IPS-15b (cell line): Measurements from ENCODE around the gene PGM2L1.

Source experiments
- H3K27me3 ChIP-seq: one replicate; pipeline ENCODE4 v1.6.1; 2013; ENCODE audit warnings: low read length; ENCODE audit not compliant: control insufficient read depth, insufficient read depth
- H3K36me3 ChIP-seq: one replicate; pipeline ENCODE4 v1.6.1; 2013; ENCODE audit warnings: low read length; ENCODE audit not compliant: control insufficient read depth, insufficient read depth
- H3K4me1 ChIP-seq: one replicate; pipeline ENCODE4 v1.6.1; 2013; ENCODE audit warnings: mild to moderate bottlenecking, low read length; ENCODE audit not compliant: control insufficient read depth, insufficient read depth
- H3K4me3 ChIP-seq: one replicate; pipeline ENCODE4 v1.5.1; 2013; ENCODE audit warnings: low read depth, low read length
- H3K9ac ChIP-seq: one replicate; pipeline ENCODE4 v1.6.1; 2013; ENCODE audit warnings: low read depth, mild to moderate bottlenecking, low read length
- H3K9me3 ChIP-seq: one replicate; pipeline ENCODE4 v1.6.1; 2013; ENCODE audit warnings: mild to moderate bottlenecking, low read length; ENCODE audit not compliant: control insufficient read depth, insufficient read depth

PGM2L1 gene

DNA sequence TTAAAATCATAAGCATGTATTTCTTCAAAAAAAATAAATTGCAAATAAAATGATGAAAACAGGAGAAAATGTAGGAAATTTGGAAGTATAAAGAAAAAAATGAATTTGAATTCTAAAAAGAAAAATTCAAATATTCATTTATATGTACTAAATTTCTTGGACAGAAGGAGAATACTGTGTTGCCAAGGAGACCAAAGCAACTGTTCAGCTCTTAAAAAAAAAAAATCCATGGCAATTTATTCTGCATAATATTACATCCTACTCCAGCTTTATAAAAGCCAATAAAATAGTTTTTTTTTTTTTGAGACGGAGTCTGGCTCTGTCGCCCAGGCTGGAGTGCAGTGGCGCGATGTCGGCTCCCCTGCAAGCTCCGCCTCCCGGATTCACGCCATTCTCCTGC, 6.0 kb downstream of the PGM2L1 start:
- Histone ChIP-seq H3K4me1 (peaks cover 4% of the 10 kb centered on the region), H3K9me3 (no peaks in the 10 kb centered on the region), H3K27me3 (no peaks in the 10 kb centered on the region), H3K9ac (no peak overlapping the region), H3K36me3 (no peaks in the 10 kb centered on the region), H3K4me3 (no peak overlapping the region)

DNA sequence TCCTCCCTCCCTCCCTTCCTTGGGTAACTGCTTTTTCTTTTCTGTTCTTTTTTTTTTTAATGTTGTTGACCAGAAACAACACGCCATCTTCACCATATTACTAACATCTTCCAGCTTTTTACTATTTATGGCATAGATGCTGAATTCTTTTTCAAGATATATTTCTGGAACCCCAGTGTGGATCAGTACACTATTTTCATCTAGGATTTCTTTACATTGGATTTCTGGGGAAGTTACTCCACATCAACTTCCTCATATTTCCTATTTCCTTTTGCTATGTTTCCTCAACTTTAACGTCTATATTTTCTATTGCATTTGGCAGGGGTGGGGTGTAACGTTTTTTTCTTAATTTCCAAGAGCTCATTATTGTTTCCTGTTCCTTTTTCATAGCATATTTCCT, 7.0 kb downstream of the PGM2L1 start:
- Histone ChIP-seq H3K36me3 (no peaks in the 10 kb centered on the region), H3K27me3 (no peaks in the 10 kb centered on the region), H3K4me1 (peaks cover 6% of the 10 kb centered on the region), H3K9me3 (no peaks in the 10 kb centered on the region), H3K9ac (no peak overlapping the region), H3K4me3 (no peak overlapping the region)

DNA sequence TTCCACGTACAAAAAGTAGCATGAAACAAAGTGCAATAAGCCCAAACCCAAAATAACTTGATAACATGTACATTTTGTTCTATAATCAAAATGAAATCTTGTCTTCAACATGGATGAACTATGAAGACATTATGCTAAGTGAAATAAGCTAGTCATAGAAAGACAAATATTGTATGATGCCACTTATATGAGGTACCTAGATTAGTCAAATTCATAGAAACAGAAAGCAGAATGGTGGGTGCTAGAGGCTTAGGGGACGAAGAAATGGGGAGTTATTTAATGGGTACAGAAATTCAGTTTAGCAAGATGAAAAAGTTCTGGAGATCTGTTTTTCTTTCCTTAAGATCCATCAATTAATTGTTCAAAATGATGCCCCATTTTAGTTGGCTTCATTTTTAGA, 7.5 kb downstream of the PGM2L1 start:
- Histone ChIP-seq H3K27me3 (no peaks in the 10 kb centered on the region), H3K36me3 (no peaks in the 10 kb centered on the region), H3K9me3 (no peaks in the 10 kb centered on the region), H3K4me1 (peaks cover 6% of the 10 kb centered on the region), H3K9ac (no peak overlapping the region), H3K4me3 (no peak overlapping the region)

DNA sequence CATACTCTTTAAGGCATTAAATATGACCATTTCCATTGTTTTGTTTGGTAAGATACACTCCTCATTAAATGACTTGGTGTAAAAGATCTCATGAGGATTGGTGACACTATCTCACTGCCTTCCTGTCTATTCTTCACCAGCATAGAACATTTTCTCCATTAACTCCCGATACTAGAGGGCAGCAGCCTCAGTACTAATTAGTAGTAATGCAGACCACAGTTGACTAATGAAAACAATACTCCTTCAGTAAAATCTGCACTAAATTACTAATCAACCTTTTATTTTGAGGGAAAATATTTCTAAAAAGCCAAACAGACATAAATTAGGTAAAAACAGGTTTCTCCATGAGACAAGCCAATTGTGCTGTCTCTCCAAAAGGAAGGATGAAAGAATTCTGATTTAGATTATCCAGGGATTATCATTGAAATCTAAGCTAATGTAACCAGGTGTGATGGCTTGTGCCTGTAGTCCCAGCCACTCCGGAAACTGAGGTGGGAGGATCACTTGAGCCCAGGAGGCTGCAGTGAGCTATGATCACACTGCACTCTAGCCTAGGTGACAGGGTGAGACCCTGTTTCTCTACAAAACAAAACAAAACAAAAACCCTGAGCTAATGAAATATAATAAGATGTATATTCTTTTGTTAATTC, 9.4 kb downstream of the PGM2L1 start:
- Histone ChIP-seq H3K36me3 (no peaks in the 10 kb centered on the region), H3K9ac (no peak overlapping the region), H3K9me3 (no peaks in the 10 kb centered on the region), H3K4me1 (peaks cover 6% of the 10 kb centered on the region), H3K27me3 (no peaks in the 10 kb centered on the region), H3K4me3 (no peak overlapping the region)

DNA sequence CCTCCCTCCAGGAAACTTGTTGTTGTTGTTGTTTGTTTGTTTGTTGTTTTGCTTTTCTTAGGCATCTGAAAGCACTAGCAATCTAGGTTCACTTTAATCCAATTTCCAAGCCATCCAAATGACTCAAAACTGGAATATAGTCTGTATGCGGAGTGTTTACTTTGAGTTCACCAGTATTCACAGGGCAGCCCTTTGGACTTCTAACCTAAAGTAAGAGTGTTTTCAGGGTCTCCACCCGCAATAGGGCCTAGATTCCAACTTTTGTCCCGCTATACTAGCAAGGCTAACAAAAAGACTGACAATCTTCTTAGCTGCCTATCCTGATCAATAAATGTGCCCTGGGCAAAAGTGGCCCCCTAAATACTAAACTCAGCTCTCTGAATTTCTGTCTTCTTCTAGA, 13.6 kb downstream of the PGM2L1 start:
- Histone ChIP-seq H3K27me3 (no peaks in the 10 kb centered on the region), H3K9ac (no peak overlapping the region), H3K9me3 (no peaks in the 10 kb centered on the region), H3K4me1 (peaks cover 6% of the 10 kb centered on the region), H3K36me3 (no peaks in the 10 kb centered on the region), H3K4me3 (no peak overlapping the region)

DNA sequence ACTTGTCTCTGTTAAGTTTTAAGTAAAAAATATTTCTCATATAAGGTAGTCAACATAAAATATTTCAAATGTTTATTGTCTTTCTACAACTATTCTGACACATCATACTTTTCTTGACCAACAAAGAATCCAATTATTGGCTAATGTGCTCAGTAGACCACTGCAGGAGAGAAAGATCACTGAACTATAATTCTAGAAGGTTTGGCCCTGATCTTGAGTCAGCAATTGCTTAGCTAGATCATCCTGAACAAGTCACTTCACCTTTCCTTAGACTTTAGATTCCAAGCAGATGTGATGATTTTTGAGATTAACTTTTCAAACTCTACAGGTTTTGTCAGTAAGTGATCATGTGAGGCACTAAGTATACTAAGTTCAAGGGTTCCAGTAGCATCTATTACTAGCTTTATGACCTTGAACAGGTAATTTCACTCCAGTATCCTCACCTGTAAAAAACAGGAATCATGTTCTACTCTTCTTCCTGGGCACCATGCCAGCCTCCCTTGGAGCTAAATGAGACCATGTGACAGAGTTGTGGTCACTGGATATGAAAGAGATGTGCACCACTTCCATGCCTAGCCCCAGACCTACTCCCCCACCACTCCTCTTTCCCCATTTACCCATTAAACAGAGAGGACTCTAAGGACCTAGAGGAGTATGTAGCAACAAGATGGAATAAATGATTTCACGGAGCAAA, 17.3 kb downstream of the PGM2L1 start:
- no peaks in the 10 kb centered on the region for H3K4me1 ChIP-seq
- no peaks in the 10 kb centered on the region for H3K9me3 ChIP-seq
- H3K27me3 ChIP-seq = no peaks in the 10 kb centered on the region
- H3K9ac ChIP-seq = no peak overlapping the region
- no peaks in the 10 kb centered on the region for H3K36me3 ChIP-seq
- no peak overlapping the region for H3K4me3 ChIP-seq

DNA sequence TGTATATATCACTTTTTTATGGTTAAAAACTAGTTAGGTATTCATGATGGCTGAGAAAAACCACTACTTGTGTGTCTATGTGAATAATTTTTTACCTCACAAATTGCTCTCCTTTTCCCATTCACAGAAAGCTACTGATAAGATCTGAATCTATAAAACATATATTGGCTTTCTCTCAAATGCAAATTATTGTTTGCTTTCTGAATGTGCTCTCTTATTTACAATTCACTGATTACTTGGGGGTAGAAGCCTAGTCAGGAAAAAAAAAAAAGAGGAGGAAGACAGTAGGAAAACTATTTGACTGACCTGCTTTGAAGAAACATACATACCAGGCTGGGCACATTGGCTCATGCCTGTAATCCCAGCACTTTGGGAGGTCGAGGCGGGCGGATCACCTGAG, 20.5 kb downstream of the PGM2L1 start:
- no peaks in the 10 kb centered on the region for H3K4me1 ChIP-seq
- H3K9me3 ChIP-seq = no peaks in the 10 kb centered on the region
- H3K9ac ChIP-seq = no peak overlapping the region
- no peaks in the 10 kb centered on the region for H3K27me3 ChIP-seq
- no peaks in the 10 kb centered on the region for H3K36me3 ChIP-seq
- H3K4me3 ChIP-seq = no peak overlapping the region

DNA sequence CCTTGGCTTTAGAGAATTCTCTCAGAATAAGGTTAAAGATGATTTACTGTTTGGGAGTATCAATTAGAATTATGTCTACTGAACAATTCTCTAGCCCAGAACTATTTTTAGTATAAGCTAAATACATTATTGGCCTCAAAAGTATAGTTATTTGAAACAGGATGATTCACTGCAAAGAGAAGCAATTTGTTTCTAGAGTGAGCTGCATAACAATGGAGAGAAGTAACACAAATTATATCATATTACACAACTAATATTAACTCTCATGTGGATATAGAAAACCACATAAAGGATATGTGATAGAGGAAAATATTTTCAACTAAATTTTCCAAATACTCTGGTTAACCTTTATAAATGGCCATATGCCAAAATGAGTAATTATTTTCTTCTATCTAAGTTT, 24.9 kb downstream of the PGM2L1 start:
- H3K9me3 ChIP-seq = no peaks in the 10 kb centered on the region
- no peaks in the 10 kb centered on the region for H3K36me3 ChIP-seq
- no peak overlapping the region for H3K4me3 ChIP-seq
- H3K9ac ChIP-seq = no peak overlapping the region
- no peaks in the 10 kb centered on the region for H3K27me3 ChIP-seq
- H3K4me1 ChIP-seq = no peaks in the 10 kb centered on the region

DNA sequence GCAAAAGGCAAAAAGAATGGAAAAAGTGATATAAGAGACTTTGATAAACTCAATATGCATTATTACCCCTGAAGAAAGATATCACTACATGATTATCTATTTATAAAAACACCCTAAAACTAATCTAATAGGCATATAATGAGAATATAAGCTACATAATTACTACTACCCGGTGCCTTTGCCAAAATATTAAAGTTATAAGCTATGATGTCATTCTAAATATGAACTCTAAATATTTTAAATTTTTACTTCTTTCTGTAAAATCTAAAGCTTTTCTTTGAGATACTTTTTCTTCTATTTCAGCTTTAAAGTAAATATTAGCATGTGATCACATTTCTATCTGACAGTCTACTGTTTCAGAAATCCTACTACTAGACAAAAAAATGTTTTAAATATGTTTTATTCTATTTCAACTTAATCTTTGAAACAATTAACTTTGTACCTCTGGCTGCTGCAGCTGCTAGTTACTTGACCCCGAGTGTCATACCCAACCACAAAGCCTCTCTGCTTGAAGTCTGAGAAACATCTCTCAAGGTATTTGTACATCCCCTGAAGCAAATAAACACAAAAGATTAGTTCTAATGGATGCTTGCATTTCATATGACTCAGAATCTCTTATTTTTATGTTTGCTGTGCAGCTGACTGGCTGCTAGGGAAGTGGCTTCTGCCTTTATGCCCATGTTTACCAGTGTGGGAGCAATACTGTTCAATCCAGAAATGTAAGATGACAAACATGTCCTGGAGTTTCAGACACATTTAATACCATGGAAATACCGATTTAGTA, 26.8 kb downstream of the PGM2L1 start:
- no peaks in the 10 kb centered on the region for H3K27me3 ChIP-seq
- no peak overlapping the region for H3K4me3 ChIP-seq
- H3K9ac ChIP-seq = no peak overlapping the region
- H3K9me3 ChIP-seq = no peaks in the 10 kb centered on the region
- no peaks in the 10 kb centered on the region for H3K36me3 ChIP-seq
- H3K4me1 ChIP-seq = no peaks in the 10 kb centered on the region

DNA sequence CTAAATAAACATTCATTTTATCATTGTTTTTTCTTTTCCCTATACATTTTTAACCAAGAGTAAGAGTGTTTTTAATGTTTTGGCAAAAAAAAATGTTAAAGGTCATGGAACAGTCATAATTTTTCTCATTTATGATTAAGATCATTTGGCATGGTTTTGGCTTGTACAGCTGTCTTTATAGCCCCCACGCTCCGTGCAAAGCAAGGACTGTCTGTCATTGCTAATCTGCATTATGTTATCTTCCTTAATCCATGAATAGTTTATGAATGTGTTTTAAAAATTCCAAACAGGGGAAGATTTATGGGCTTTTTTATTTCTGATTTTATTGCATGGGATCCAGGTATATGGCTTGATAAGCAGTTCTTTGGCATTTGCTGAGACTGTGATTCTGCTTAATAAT, 28.1 kb downstream of the PGM2L1 start:
- Histone ChIP-seq H3K36me3 (no peaks in the 10 kb centered on the region), H3K4me1 (no peaks in the 10 kb centered on the region), H3K4me3 (no peak overlapping the region), H3K9me3 (no peaks in the 10 kb centered on the region), H3K9ac (no peak overlapping the region), H3K27me3 (no peaks in the 10 kb centered on the region)

DNA sequence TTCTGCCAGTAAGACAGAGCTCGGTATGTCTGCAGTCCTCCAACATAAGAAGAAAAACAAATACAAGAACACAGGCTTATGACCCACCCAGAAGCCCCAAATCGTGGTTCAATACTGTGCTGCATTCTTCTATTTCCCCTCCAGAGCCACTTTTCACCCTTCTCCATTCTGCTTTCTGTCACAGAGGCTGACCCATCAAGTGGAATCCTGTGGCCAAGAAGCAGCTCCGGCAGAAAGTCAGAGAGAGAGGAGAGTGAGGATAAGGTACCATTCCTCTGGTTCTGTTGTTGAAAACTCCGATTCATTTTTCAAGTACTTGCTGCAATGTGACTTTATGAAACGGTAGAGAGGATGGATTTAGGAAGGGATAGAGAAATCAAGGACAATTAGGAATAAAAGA, 30.4 kb downstream of the PGM2L1 start:
- Histone ChIP-seq H3K4me1 (no peaks in the 10 kb centered on the region), H3K9ac (no peak overlapping the region), H3K36me3 (no peaks in the 10 kb centered on the region), H3K9me3 (no peaks in the 10 kb centered on the region), H3K4me3 (no peak overlapping the region), H3K27me3 (no peaks in the 10 kb centered on the region)

DNA sequence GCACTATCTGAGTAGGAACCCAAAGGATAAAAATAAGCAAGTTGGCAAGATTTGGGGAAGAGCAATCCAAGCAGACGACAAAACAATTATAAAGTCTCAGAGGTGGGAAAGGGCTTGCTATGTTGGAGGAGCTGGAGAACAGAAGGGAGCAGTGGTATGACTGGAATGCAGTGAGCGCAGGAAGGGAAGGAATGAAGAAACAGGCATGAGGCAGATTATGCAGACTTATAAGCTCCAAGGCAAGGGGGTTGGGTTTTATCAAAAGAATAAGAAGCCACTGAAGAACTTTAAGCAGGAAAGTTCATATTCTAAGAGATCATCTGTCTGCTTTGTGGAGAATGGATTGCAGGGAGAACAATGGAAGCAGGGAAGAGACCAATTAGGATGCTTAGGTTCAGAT, 31.7 kb downstream of the PGM2L1 start:
- Histone ChIP-seq H3K36me3 (no peaks in the 10 kb centered on the region), H3K9me3 (no peaks in the 10 kb centered on the region)

More for the DNA sequence above, 31.7 kb downstream of the PGM2L1 start:
- H3K4me3 ChIP-seq = no peak overlapping the region
- no peaks in the 10 kb centered on the region for H3K27me3 ChIP-seq
- H3K4me1 ChIP-seq = no peaks in the 10 kb centered on the region
- no peak overlapping the region for H3K9ac ChIP-seq
